Left ventricle myocardium inferior (tissue), 1 donor: Measurements from ENCODE around the gene CRTC3. TPM values are rescaled to one million over a fixed set of nuclear protein-coding genes. Genes with fewer than 3 reads are reported as not detected.

Experiments used
- DNase-seq: peaks from one replicate; pipeline ENCODE4 v3.0.0-alpha.2; 2020
- H3K27ac ChIP-seq: fragments of 200-600 bp; replicated peaks from 2 replicates; pipeline ENCODE4 v1.8.0; 2021
- H3K27me3 ChIP-seq: fragments of 200-600 bp; 2 replicates; pipeline ENCODE4 v1.8.0; 2021; ENCODE audit warnings: low read depth
- H3K36me3 ChIP-seq: fragments of 200-600 bp; 2 replicates; pipeline ENCODE4 v1.8.0; 2021
- H3K4me1 ChIP-seq: fragments of 200-600 bp; 2 replicates; pipeline ENCODE4 v1.8.0; 2021
- H3K4me3 ChIP-seq: fragments of 200-600 bp; 2 replicates; pipeline ENCODE4 v1.8.0; 2021; ENCODE audit warnings: mild to moderate bottlenecking, moderate library complexity
- H3K9me3 ChIP-seq: fragments of 200-600 bp; replicated peaks from 2 replicates; pipeline ENCODE4 v1.8.0; 2021
- CTCF ChIP-seq: fragments of 200-600 bp; IDR thresholded peaks from 2 replicates; pipeline ENCODE4 v1.8.0; 2021; ENCODE audit warnings: antibody characterized with exemption, mild to moderate bottlenecking, borderline replicate concordance
- intact Hi-C: fragments of 100-400 bp; cut with micrococcal nuclease; formaldehyde crosslinking; loops from one replicate; pipeline ENCODE4 v1.11.0; 2022
- long read RNA-seq: library from polyadenylated mRNA; unstranded; transcript quantifications from one replicate; pipeline ENCODE4 v2.0.0, GENCODE V29; 2021
- total RNA-seq: library from RNA; stranded (reverse); fragmentation: NEBNext Ultra II Directional; extraction: Animal tissue kit (Norgen Biotek cat#: 25700); gene quantifications from one replicate; pipeline ENCODE4 v1.2.1, GENCODE V29; 2021
- donor health status: DM: no; HTN: yes; CAD: no; lungs with severe emphysema.

Gene CRTC3
- 24.1 TPM for total RNA-seq
- long read RNA-seq, full-length matches to known transcripts = 5 of 32 reads
- long read RNA-seq, partial matches to known transcripts = 14 of 32 reads
- long read RNA-seq, other reads (novel, unspliced or antisense) = 13 of 32 reads

GRCh38 chr15:90529371-90530249 is at the start of gene CRTC3:
CRTC3 (plus strand) TSS chr15:90529923; CDS start chr15:90530072, 149 bp downstream.
- intact Hi-C loops = loop anchor here (5.0 kb wide), 1 partner anchor 73 kb away; no protein-coding TSS in a partner anchor
- no peaks in the 10 kb centered on the region for H3K36me3 ChIP-seq
- TF ChIP-seq CTCF = no peak
- H3K27me3 ChIP-seq = no peaks in the 10 kb centered on the region
- peaks cover 51% of the 10 kb centered on the region for H3K4me1 ChIP-seq
- peak; percentile 56 for DNase-seq
- H3K27ac ChIP-seq = peak within 1 kb of the TSS; percentile 97
- peak within 1 kb of the TSS; percentile 94 for H3K4me3 ChIP-seq
- H3K9me3 ChIP-seq = no peaks in the 10 kb centered on the region

GRCh38 chr15:90481023-90481422 is 48.7 kb upstream of the CRTC3 start:
- intact Hi-C loops = loop anchor here (5.0 kb wide), 2 partner anchors 119 to 159 kb away; no protein-coding TSS in a partner anchor
- Histone ChIP-seq H3K4me1 (no peaks in the 10 kb centered on the region), H3K27me3 (no peaks in the 10 kb centered on the region), H3K4me3 (no peak overlapping the region), H3K27ac (no peak overlapping the region), H3K36me3 (peaks cover 96% of the 10 kb centered on the region), H3K9me3 (no peaks in the 10 kb centered on the region)
- TF ChIP-seq CTCF = no peak
- no peak for DNase-seq

- TF ChIP-seq CTCF = peak; percentile 77
- DNase-seq = no peak
- Histone ChIP-seq H3K27ac (peak overlapping the region; percentile 24), H3K9me3 (no peaks in the 10 kb centered on the region), H3K4me3 (no peak overlapping the region), H3K27me3 (no peaks in the 10 kb centered on the region), H3K4me1 (no peaks in the 10 kb centered on the region), H3K36me3 (peaks cover 96% of the 10 kb centered on the region)
- intact Hi-C loops = loop anchor here (5.0 kb wide), 2 partner anchors 120 to 160 kb away; no protein-coding TSS in a partner anchor
Measured at GRCh38 chr15:90482124-90483011, 47.4 kb upstream of the CRTC3 start.

- Histone ChIP-seq H3K4me1 (no peaks in the 10 kb centered on the region), H3K9me3 (no peaks in the 10 kb centered on the region), H3K27ac (no peak overlapping the region), H3K27me3 (no peaks in the 10 kb centered on the region), H3K36me3 (peaks cover 96% of the 10 kb centered on the region), H3K4me3 (no peak overlapping the region)
- no peak for TF ChIP-seq CTCF
- intact Hi-C loops = loop anchor here (5.0 kb wide), 2 partner anchors 121 to 161 kb away; no protein-coding TSS in a partner anchor
- no peak for DNase-seq
Measured at GRCh38 chr15:90483012-90483307, 46.8 kb upstream of the CRTC3 start.

GRCh38 chr15:90483637-90484036 is 46.1 kb upstream of the CRTC3 start:
- H3K4me1 ChIP-seq = no peaks in the 10 kb centered on the region
- H3K27ac ChIP-seq = no peak overlapping the region
- intact Hi-C loops = loop anchor here (5.0 kb wide), 2 partner anchors 121 to 161 kb away; no protein-coding TSS in a partner anchor
- H3K36me3 ChIP-seq = peaks cover 96% of the 10 kb centered on the region
- no peak for DNase-seq
- H3K4me3 ChIP-seq = no peak overlapping the region
- H3K27me3 ChIP-seq = no peaks in the 10 kb centered on the region
- H3K9me3 ChIP-seq = no peaks in the 10 kb centered on the region
- TF ChIP-seq CTCF = no peak
